PC-9 (cell line): ENCODE measurements around the gene ANKRD24. TPM values are rescaled to one million over a fixed set of nuclear protein-coding genes. Genes with fewer than 3 reads are reported as not detected.
"Not testable (repeated sequence)": the region's sequence is repeated elsewhere in the genome, so short reads cannot be mapped to it uniquely, and the experiment has no call there.

Experiments used
- BruUV-seq: library from RNA; stranded (reverse); fragments of 400-500 nt; replicated peaks from 2 replicates; lab custom pipeline; 2021; lab: Mats Ljungman, UMichigan
- CTCF ChIA-PET: fragments of 300-600 bp; sonication (Branson Sonifier 250); formaldehyde crosslinking; loops from one replicate; lab custom pipeline; 2022; ENCODE audit warnings: antibody characterized with exemption; lab: Charles Lee
- POLR2A ChIA-PET: fragments of 300-600 bp; sonication (Branson Sonifier 250); formaldehyde crosslinking; loops from one replicate; lab custom pipeline; 2022; ENCODE audit warnings: antibody characterized with exemption; ENCODE audit not compliant: unreplicated experiment; lab: Charles Lee
- DNase-seq, 2 experiments: peaks; one replicate each; pipeline versions ENCODE4 v3.0.0 to v3.0.0-alpha.2; 2015 to 2022; ENCODE audit warnings: mixed read lengths in 1 of 2
- H2AFZ ChIP-seq: fragments of 200-600 bp; sonication (generic); 2 replicates; pipeline ENCODE4 v1.8.1; 2017; ENCODE audit warnings: antibody characterized with exemption
- H3F3A ChIP-seq: fragments of 200-600 bp; sonication (generic); 2 replicates; pipeline ENCODE4 v1.8.1; 2017; ENCODE audit warnings: antibody characterized with exemption, mild to moderate bottlenecking, low read depth; ENCODE audit not compliant: insufficient read depth
- H3K27ac ChIP-seq: fragments of 200-600 bp; sonication (generic); 2 replicates; pipeline ENCODE4 v1.6.1; 2016; ENCODE audit warnings: mixed run types
- H3K27me3 ChIP-seq: fragments of 200-600 bp; sonication (generic); 2 replicates; pipeline ENCODE4 v1.6.1; 2016; ENCODE audit warnings: low read depth, mixed run types; ENCODE audit not compliant: insufficient read depth
- H3K36me3 ChIP-seq: fragments of 200-600 bp; sonication (generic); 2 replicates; pipeline ENCODE4 v1.6.1; 2016; ENCODE audit warnings: low read depth, mixed run types
- H3K4me1 ChIP-seq: fragments of 200-600 bp; sonication (generic); replicated peaks from 2 replicates; pipeline ENCODE4 v1.6.1; 2016; ENCODE audit warnings: mixed run types; ENCODE audit not compliant: insufficient read depth
- H3K4me2 ChIP-seq: fragments of 200-600 bp; sonication (generic); 2 replicates; pipeline ENCODE4 v1.6.1; 2017; ENCODE audit warnings: mixed run types
- H3K4me3 ChIP-seq: fragments of 200-600 bp; sonication (generic); 2 replicates; pipeline ENCODE4 v1.6.1; 2016; ENCODE audit warnings: mixed run types
- H3K79me2 ChIP-seq: fragments of 200-600 bp; sonication (generic); 2 replicates; pipeline ENCODE4 v1.6.1; 2017; ENCODE audit warnings: low read depth, mixed run types
- H3K9me2 ChIP-seq: fragments of 200-600 bp; sonication (generic); 2 replicates; pipeline ENCODE4 v1.8.1; 2017; ENCODE audit warnings: mild to moderate bottlenecking; ENCODE audit not compliant: insufficient read depth
- H3K9me3 ChIP-seq: fragments of 200-600 bp; sonication (generic); 2 replicates; pipeline ENCODE4 v1.8.1; 2016; ENCODE audit warnings: low read depth; ENCODE audit not compliant: insufficient read depth
- H4K20me1 ChIP-seq: fragments of 200-600 bp; sonication (generic); 2 replicates; pipeline ENCODE4 v1.8.1; 2017; ENCODE audit not compliant: insufficient read depth
- EZH2 ChIP-seq: fragments of 200-600 bp; sonication (generic); IDR thresholded peaks from 2 replicates; pipeline ENCODE4 v1.8.0; 2017; ENCODE audit warnings: antibody characterized with exemption, low read depth
- intact Hi-C: fragments of 100-400 bp; cut with micrococcal nuclease; formaldehyde crosslinking; loops from one replicate; pipeline ENCODE4 v1.10.0; 2022; ENCODE audit not compliant: unreplicated experiment
- total RNA-seq: library from RNA; stranded (reverse); gene quantifications from 2 replicates; pipeline ENCODE4 v1.2.3, GENCODE V29; 2021
- TF ChIP-seq, protein P1 (sequence below): fragments of 200-600 bp; sonication (generic); conservative IDR thresholded peaks from 2 replicates; pipeline ENCODE4 v1.6.1; 2017; ENCODE audit warnings: mixed run types, antibody characterized with exemption, mild to moderate bottlenecking, moderate library complexity

The ANKRD24 gene
- total RNA-seq, 1 experiment from 2014 or later: 0.79 TPM

DNA sequence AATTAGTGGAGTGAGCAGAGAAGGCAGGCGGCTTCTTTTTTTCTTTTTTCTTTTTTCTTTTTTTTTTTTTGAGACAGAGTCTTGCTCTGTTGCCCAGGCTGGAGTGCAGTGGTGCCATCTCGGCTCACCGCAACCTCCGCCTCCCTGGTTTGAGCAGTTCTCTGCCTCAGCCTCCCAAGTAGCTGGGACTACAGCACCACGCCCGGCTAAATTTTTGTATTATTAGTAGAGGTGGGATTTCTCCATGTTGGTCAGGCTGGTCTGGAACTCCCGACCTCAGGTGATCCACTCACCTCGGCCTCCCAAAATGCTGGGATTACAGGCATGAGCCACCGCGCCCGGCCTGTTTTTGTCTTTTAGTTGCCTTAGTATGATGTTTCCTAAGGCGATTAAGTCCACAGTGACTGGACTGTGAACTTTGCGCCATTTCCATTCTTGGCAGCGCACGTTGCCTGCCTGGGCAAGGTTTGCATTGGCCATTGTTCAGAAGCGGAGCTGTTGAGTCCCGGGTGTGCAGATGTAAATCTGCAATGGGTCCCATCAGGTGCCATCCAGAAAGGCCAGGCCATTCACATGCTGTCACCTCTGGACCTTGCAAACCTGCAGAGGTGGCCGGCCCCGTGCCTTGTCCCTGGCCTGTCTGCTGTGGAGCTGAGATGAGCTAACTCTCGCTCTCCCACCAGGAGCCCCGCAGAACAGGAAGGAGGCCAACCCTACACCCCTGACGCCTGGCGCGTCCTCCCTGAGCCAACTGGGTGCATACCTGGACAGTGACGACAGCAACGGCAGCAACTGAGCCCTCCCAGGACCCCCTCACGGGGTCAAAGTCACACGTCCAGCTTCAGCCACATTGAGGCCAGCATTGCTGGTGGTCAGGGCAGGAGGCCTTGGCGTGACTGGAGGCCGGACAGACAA lies 85.7 kb downstream of the ANKRD24 start:
- Histone ChIP-seq H3K27me3 (no peaks in the 10 kb centered on the region), H3K36me3 (no peaks in the 10 kb centered on the region), H3K27ac (no peak overlapping the region), H3K9me3 (no peaks in the 10 kb centered on the region), H3K4me1 (no peaks in the 10 kb centered on the region), H3K4me2 (no peak overlapping the region), H4K20me1 (no peaks in the 10 kb centered on the region), H2AFZ (no peak overlapping the region), H3K9me2 (no peaks in the 10 kb centered on the region), H3F3A (no peaks in the 10 kb centered on the region), H3K79me2 (no peaks in the 10 kb centered on the region), H3K4me3 (no peak overlapping the region)
- intact Hi-C loops: loop anchor here (1.0 kb wide), 1 partner anchor 84 kb away; no protein-coding TSS in a partner anchor
- ChIA-PET CTCF (interaction anchor here (0.6 to 1.9 kb wide), 6 partner anchors 74 to 1319 kb away, joined by 3 to 9 read pairs (median 4); no protein-coding TSS in a partner anchor), POLR2A (interaction anchor here (0.7 kb wide), 1 partner anchor 267 kb away, joined by 14 read pairs; the partner anchor contains the start of gene PLIN5)
- no TSS peak for BruUV-seq
- no peak for DNase-seq
- TF ChIP-seq EZH2: no peak
- TF ChIP-seq, protein P1, sequence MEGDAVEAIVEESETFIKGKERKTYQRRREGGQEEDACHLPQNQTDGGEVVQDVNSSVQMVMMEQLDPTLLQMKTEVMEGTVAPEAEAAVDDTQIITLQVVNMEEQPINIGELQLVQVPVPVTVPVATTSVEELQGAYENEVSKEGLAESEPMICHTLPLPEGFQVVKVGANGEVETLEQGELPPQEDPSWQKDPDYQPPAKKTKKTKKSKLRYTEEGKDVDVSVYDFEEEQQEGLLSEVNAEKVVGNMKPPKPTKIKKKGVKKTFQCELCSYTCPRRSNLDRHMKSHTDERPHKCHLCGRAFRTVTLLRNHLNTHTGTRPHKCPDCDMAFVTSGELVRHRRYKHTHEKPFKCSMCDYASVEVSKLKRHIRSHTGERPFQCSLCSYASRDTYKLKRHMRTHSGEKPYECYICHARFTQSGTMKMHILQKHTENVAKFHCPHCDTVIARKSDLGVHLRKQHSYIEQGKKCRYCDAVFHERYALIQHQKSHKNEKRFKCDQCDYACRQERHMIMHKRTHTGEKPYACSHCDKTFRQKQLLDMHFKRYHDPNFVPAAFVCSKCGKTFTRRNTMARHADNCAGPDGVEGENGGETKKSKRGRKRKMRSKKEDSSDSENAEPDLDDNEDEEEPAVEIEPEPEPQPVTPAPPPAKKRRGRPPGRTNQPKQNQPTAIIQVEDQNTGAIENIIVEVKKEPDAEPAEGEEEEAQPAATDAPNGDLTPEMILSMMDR: no peak

DNA sequence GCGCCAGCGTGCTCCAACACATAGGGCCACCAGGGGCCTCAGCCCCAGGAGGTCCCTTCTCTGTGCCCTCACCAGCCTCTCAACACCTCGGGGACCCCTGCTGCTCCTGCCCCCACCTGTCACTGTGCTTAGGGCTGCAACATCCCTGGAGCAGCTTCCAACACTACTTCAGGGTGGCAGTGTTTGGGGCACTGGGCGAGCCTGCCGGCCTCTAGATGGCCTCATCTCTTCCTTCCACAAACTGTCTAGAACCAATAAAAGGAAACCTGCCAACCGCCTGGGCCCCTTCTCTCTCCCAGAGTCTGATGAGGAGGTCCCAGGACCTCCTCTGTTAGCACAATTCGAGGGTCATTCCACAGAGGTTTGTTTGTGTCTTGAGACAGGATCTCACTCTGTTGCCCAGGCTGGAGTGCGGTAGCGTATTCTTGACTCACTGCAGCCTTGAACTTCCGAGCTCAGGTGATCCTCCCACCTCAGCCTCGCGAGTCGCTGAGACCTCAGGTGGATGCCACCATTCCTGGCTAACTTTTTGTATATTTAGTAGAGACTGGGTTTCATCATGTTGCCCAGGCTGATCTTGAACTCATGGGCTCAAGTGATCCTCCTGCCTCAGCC lies 86.4 kb downstream of the ANKRD24 start:
- Histone ChIP-seq H2AFZ (no peak overlapping the region), H3K27ac (no peak overlapping the region)

GRCh38 chr19:4272894-4273293 lies 90.4 kb downstream of the ANKRD24 start:
- Histone ChIP-seq H3K9me3 (no peaks in the 10 kb centered on the region), H2AFZ (no peak overlapping the region), H3K79me2 (no peaks in the 10 kb centered on the region), H3K4me1 (no peaks in the 10 kb centered on the region), H4K20me1 (no peaks in the 10 kb centered on the region), H3K4me2 (no peak overlapping the region), H3K27ac (no peak overlapping the region), H3K27me3 (no peaks in the 10 kb centered on the region), H3K36me3 (no peaks in the 10 kb centered on the region), H3F3A (no peaks in the 10 kb centered on the region), H3K4me3 (no peak overlapping the region), H3K9me2 (no peaks in the 10 kb centered on the region)
- intact Hi-C loops: no loop called here
- no peak for DNase-seq
- ChIA-PET POLR2A (no interaction called here), CTCF (no interaction called here)
- no peak for TF ChIP-seq EZH2
- TF ChIP-seq, protein P1: no peak
- BruUV-seq: no TSS peak

More for the DNA sequence above, 86.4 kb downstream of the ANKRD24 start:
- Histone ChIP-seq H3K4me2 (no peak overlapping the region), H3F3A (no peaks in the 10 kb centered on the region), H3K27me3 (no peaks in the 10 kb centered on the region), H3K9me3 (no peaks in the 10 kb centered on the region), H3K4me3 (no peak overlapping the region), H3K4me1 (no peaks in the 10 kb centered on the region), H3K79me2 (no peaks in the 10 kb centered on the region), H4K20me1 (no peaks in the 10 kb centered on the region), H3K9me2 (no peaks in the 10 kb centered on the region), H3K36me3 (no peaks in the 10 kb centered on the region)
- CTCF ChIA-PET: interaction anchor here (0.6 kb wide), 1 partner anchor 73 kb away, joined by 3 read pairs; no protein-coding TSS in a partner anchor
- no TSS peak for BruUV-seq
- intact Hi-C loops: no loop called here
- no peak for DNase-seq
- POLR2A ChIA-PET: no interaction called here
- TF ChIP-seq EZH2: no peak
- TF ChIP-seq, protein P1: no peak

DNA sequence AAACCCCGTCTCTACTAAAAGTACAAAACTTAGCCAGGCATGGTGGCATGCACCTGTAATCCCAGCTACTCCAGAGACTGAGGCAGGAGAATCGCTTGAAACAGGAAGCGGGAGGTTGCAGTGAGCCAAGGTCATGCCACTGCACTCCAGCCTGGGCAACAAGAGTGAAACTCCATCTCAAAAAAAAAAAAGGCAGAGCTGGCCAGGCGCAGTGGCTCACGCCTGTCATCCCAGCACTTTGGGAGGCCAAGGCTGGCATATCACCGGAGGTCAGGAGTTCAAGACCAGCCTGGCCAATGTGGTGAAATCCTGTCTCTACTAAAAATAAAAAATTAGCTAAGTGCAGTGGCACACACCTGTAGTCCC lies 91.8 kb downstream of the ANKRD24 start:
- BruUV-seq, intact Hi-C loops, H3K9me2 ChIP-seq, H4K20me1 ChIP-seq, H3K9me3 ChIP-seq, H3K27ac ChIP-seq, H3F3A ChIP-seq, H3K36me3 ChIP-seq, H3K4me3 ChIP-seq, DNase-seq, H2AFZ ChIP-seq, H3K79me2 ChIP-seq, H3K4me1 ChIP-seq, H3K27me3 ChIP-seq, CTCF ChIA-PET, H3K4me2 ChIP-seq: not testable (repeated sequence)
- POLR2A ChIA-PET: interaction anchor here (0.6 kb wide), 1 partner anchor 46 kb away, joined by 4 read pairs; no protein-coding TSS in a partner anchor
